ENCODE results near the gene PCDHB10. TPM values are rescaled to one million over a fixed set of nuclear protein-coding genes. Genes with fewer than 3 reads are reported as not detected.
"Not testable (repeated sequence)": the region's sequence is repeated elsewhere in the genome, so short reads cannot be mapped to it uniquely, and the experiment has no call there.

Gene PCDHB10
- total and polyA plus RNA-seq, 10 donors, result 0.09 to 2.7 (median 0.87) TPM

DNA sequence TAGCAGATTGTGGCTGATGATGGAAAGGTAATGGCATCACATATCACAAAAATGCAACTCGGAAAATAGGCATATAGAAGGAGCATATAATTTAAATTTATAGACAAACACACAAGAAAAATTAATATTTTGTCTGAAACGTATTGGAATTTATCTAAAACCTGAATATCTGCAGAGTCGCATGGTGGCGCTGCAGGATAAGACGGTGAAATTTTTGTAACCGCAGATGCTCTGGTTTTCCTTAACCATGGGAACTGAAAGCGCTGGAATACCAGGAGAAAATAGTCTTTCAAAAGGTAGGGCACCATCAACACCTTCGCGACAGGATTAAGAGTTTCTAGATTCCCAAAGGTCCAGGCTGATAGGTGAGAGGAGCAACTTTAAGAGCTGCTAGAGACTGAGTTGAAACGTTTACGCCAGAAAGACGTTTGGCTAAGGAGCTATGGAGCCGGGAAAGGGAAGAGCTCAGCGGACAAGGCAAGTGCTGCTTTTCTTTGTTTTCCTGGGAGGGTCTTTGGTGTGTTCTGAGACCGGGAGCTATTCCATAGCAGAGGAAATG, 42.0 kb downstream of the PCDHB10 start:
- peaks cover 8 to 96% (median 93%) of the 10 kb centered on the region in 8 donors for H3K9me3 ChIP-seq
- TF ChIP-seq POLR2A (IDR thresholded peaks at IDR 0.05) (no peak), POLR2AphosphoS5 (IDR thresholded peaks at IDR 0.05) (no peak)
- TF ChIP-seq, protein P1, sequence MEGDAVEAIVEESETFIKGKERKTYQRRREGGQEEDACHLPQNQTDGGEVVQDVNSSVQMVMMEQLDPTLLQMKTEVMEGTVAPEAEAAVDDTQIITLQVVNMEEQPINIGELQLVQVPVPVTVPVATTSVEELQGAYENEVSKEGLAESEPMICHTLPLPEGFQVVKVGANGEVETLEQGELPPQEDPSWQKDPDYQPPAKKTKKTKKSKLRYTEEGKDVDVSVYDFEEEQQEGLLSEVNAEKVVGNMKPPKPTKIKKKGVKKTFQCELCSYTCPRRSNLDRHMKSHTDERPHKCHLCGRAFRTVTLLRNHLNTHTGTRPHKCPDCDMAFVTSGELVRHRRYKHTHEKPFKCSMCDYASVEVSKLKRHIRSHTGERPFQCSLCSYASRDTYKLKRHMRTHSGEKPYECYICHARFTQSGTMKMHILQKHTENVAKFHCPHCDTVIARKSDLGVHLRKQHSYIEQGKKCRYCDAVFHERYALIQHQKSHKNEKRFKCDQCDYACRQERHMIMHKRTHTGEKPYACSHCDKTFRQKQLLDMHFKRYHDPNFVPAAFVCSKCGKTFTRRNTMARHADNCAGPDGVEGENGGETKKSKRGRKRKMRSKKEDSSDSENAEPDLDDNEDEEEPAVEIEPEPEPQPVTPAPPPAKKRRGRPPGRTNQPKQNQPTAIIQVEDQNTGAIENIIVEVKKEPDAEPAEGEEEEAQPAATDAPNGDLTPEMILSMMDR (IDR thresholded peaks at IDR 0.05 in 8 of 11, conservative IDR thresholded peaks at IDR 0.05 in 3 of 11), result no peak
- no peaks in the 10 kb centered on the region for H3K4me1 ChIP-seq
- no peak overlapping the region for H3K27ac ChIP-seq
- H3K36me3 ChIP-seq, result peaks cover 0 to 4% (median 0%) of the 10 kb centered on the region in 6 donors
- no peak for DNase-seq
- H3K4me3 ChIP-seq, result peak overlapping the region in 2 of 8 donors; percentile 6 to 25
- 8 to 14% (median 10%) methylated on average over 15 of the region's 15 CpGs for WGBS, 5 donors
- peaks cover 0 to 48% (median 6%) of the 10 kb centered on the region in 7 donors for H3K27me3 ChIP-seq (replicated peaks in 1 of 7)
- intact Hi-C loops (cut with DNase I; ENCODE audit: low total_unique reads), result no loop called here

- H3K4me3 ChIP-seq, result peak overlapping the region in 1 of 8 donors; percentile 9
- intact Hi-C loops (cut with DNase I; ENCODE audit: low total_unique reads); H3K4me1 ChIP-seq; H3K27ac ChIP-seq; DNase-seq; H3K36me3 ChIP-seq: not testable (repeated sequence)
- 30 to 49% (median 37%) methylated on average over 15 to 40 of the region's 40 CpGs for WGBS, 5 donors
- H3K27me3 ChIP-seq (replicated peaks in 1 of 7), result peaks cover 0 to 65% (median 6%) of the 10 kb centered on the region in 7 donors
- H3K9me3 ChIP-seq, result peaks cover 9 to 100% (median 99%) of the 10 kb centered on the region in 8 donors
Measured at GRCh38 chr5:141235922-141236321, 43.8 kb downstream of the PCDHB10 start.

DNA sequence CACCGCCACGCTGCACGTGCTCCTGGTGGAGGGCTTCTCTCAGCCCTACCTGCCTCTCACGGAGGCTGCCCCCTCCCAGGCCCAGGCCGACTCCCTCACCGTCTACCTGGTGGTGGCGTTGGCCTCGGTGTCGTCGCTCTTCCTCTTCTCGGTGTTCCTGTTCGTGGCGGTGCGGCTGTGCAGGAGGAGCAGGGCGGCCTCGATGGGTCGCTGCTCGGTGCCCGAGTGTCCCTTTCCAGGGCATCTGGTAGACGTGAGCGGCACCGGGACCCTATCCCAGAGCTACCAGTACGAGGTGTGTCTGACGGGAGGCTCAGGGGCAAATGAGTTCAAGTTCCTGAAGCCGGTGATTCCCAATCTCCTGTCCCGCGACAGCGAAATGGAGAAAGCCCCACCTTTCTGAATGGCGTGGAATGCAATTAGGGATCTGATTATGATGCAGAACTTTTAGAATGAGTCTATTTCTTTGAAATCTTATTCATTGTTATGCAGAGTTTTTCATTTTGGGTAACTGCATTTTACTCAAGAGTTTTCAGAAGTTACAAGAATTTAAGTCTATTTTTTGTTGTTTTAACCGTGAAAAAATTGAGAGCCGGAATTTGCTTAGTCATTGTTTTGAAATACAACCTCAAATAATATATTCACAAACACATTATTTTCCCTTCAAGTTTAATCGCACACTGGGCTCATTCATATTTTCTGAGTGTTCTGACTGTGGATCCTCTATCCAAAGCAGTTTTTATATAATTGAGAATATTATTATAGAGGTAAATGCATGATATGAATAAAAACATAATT, 44.6 kb downstream of the PCDHB10 start:
- Histone ChIP-seq H3K36me3 (peaks cover 0 to 4% (median 0%) of the 10 kb centered on the region in 6 donors), H3K4me3 (peak overlapping the region in 1 of 8 donors; percentile 9), H3K9me3 (peaks cover 8 to 100% (median 99%) of the 10 kb centered on the region in 8 donors), H3K4me1 (no peaks in the 10 kb centered on the region), H3K27me3 (replicated peaks in 1 of 7) (peaks cover 0 to 73% (median 6%) of the 10 kb centered on the region in 7 donors), H3K27ac (no peak overlapping the region)
- WGBS, 5 donors, result 19 to 34% (median 29%) methylated on average over 25 to 32 of the region's 32 CpGs
- TF ChIP-seq POLR2A (IDR thresholded peaks at IDR 0.05) (no peak), POLR2AphosphoS5 (IDR thresholded peaks at IDR 0.05) (no peak)
- TF ChIP-seq, protein P1 (IDR thresholded peaks at IDR 0.05 in 8 of 11, conservative IDR thresholded peaks at IDR 0.05 in 3 of 11), result no peak
- intact Hi-C loops (cut with DNase I; ENCODE audit: low total_unique reads), result no loop called here
- DNase-seq, result no peak

DNA sequence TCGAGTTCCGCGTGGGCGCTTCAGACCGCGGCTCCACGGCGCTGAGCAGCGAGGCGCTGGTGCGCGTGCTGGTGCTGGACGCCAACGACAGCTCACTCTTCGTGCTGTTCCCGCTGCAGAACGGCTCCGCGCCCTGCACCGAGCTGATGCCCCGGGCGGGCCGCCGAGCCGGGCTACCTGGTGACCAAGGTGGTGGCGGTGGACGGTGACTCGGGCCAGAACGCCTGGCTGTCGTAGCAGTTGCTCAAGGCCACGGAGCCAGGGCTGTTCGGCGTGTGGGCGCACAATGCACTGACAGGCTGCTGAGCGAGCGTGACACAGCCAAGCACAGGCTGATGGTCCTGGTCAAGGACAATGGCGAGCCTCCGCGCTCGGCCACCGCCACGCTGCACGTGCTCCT, 49.3 kb downstream of the PCDHB10 start:
- Histone ChIP-seq H3K4me3 (no peak overlapping the region), H3K4me1 (no peaks in the 10 kb centered on the region), H3K9me3 (peaks cover 8 to 100% (median 99%) of the 10 kb centered on the region in 8 donors), H3K36me3 (peaks cover 0 to 2% (median 0%) of the 10 kb centered on the region in 6 donors), H3K27ac (no peak overlapping the region), H3K27me3 (replicated peaks in 1 of 7) (peaks cover 0 to 78% (median 0%) of the 10 kb centered on the region in 7 donors)
- intact Hi-C loops (cut with DNase I; ENCODE audit: low total_unique reads), result no loop called here
- no peak for DNase-seq
- TF ChIP-seq POLR2AphosphoS5 (IDR thresholded peaks at IDR 0.05) (no peak), POLR2A (IDR thresholded peaks at IDR 0.05) (no peak)
- TF ChIP-seq, protein P1 (IDR thresholded peaks at IDR 0.05 in 8 of 11, conservative IDR thresholded peaks at IDR 0.05 in 3 of 11), result no peak
- 23 to 56% (median 32%) methylated on average over 6 to 43 of the region's 43 CpGs for WGBS, 5 donors

Other genes starting within 250 kb of the PCDHB10 start
Only the 30 nearest of the 37 such genes appear.
- not detected for gene PCDHB1, start 141.0 kb upstream of the PCDHB10 start, total RNA-seq
- not detected for gene PCDHB1, start 141.0 kb upstream of the PCDHB10 start, polyA plus RNA-seq
- gene PCDHB2, start 97.7 kb upstream of the PCDHB10 start, total RNA-seq, result 1 to 10 TPM in 6 of 7 donors, under 1 TPM in 1; 0.98 to 2.0 (median 1.5) TPM
- gene PCDHB2, start 97.7 kb upstream of the PCDHB10 start, polyA plus RNA-seq, result under 1 TPM; 0.12 to 0.29 (median 0.13) TPM
- gene PCDHB3, start 91.9 kb upstream of the PCDHB10 start, total RNA-seq, result 1 to 10 TPM in 4 of 7 donors, under 1 TPM in 3; 0.34 to 3.1 (median 1.1) TPM
- under 1 TPM in 2 of 3 donors, not detected in 1; 0.08 to 0.26 TPM for gene PCDHB3, start 91.9 kb upstream of the PCDHB10 start, polyA plus RNA-seq
- gene PCDHB4, start 70.5 kb upstream of the PCDHB10 start, total RNA-seq, result 1 to 10 TPM in 5 of 7 donors, under 1 TPM in 2; 0.77 to 2.6 (median 1.6) TPM
- gene PCDHB4, start 70.5 kb upstream of the PCDHB10 start, polyA plus RNA-seq, result under 1 TPM; 0.09 to 0.32 (median 0.24) TPM
- gene PCDHB5, start 57.1 kb upstream of the PCDHB10 start, total RNA-seq, result 1 to 10 TPM in 6 of 7 donors, under 1 TPM in 1; 0.81 to 3.4 (median 1.6) TPM
- gene PCDHB5, start 57.1 kb upstream of the PCDHB10 start, polyA plus RNA-seq, result under 1 TPM; 0.20 to 0.33 (median 0.32) TPM
- 1 to 10 TPM in 2 of 7 donors, under 1 TPM in 5; 0.20 to 1.1 (median 0.66) TPM for gene PCDHB6, start 42.3 kb upstream of the PCDHB10 start, total RNA-seq
- under 1 TPM; 0.02 to 0.13 (median 0.07) TPM for gene PCDHB6, start 42.3 kb upstream of the PCDHB10 start, polyA plus RNA-seq
- gene PCDHB7, start 19.7 kb upstream of the PCDHB10 start, total RNA-seq, result 1 to 10 TPM in 4 of 7 donors, under 1 TPM in 3; 0.51 to 1.6 (median 1.3) TPM
- gene PCDHB7, start 19.7 kb upstream of the PCDHB10 start, polyA plus RNA-seq, result under 1 TPM in 2 of 3 donors, not detected in 1; 0.08 to 0.16 TPM
- gene PCDHB8, start 14.6 kb upstream of the PCDHB10 start, total RNA-seq, result 1 to 10 TPM in 3 of 7 donors, under 1 TPM in 3, not detected in 1; 0.51 to 1.8 (median 1.0) TPM
- under 1 TPM in 2 of 3 donors, not detected in 1; 0.03 to 0.10 TPM for gene PCDHB8, start 14.6 kb upstream of the PCDHB10 start, polyA plus RNA-seq
- 1 to 10 TPM in 6 of 7 donors, under 1 TPM in 1; 0.54 to 2.1 (median 1.9) TPM for gene PCDHB16, start 10.0 kb upstream of the PCDHB10 start, total RNA-seq
- gene PCDHB16, start 10.0 kb upstream of the PCDHB10 start, polyA plus RNA-seq, result under 1 TPM; 0.04 to 0.19 (median 0.14) TPM
- 1 to 10 TPM in 5 of 7 donors, under 1 TPM in 2; 0.40 to 4.9 (median 1.5) TPM for gene PCDHB9, start 5.2 kb upstream of the PCDHB10 start, total RNA-seq
- gene PCDHB9, start 5.2 kb upstream of the PCDHB10 start, polyA plus RNA-seq, result under 1 TPM; 0.06 to 0.19 (median 0.09) TPM
- gene PCDHB11, start 7.3 kb downstream of the PCDHB10 start, total RNA-seq, result 1 to 10 TPM in 5 of 7 donors, under 1 TPM in 2; 0.68 to 3.4 (median 1.2) TPM
- gene PCDHB11, start 7.3 kb downstream of the PCDHB10 start, polyA plus RNA-seq, result under 1 TPM; 0.07 to 0.19 (median 0.14) TPM
- gene PCDHB12, start 16.4 kb downstream of the PCDHB10 start, total RNA-seq, result 1 to 10 TPM; 1.1 to 2.4 (median 1.8) TPM
- gene PCDHB12, start 16.4 kb downstream of the PCDHB10 start, polyA plus RNA-seq, result under 1 TPM; 0.11 to 0.16 (median 0.11) TPM
- gene PCDHB13, start 21.6 kb downstream of the PCDHB10 start, total RNA-seq, result 1 to 10 TPM; 1.4 to 6.8 (median 4.0) TPM
- gene PCDHB13, start 21.6 kb downstream of the PCDHB10 start, polyA plus RNA-seq, result under 1 TPM; 0.09 to 0.38 (median 0.12) TPM
- 1 to 10 TPM; 1.6 to 5.9 (median 2.8) TPM for gene PCDHB14, start 31.0 kb downstream of the PCDHB10 start, total RNA-seq
- under 1 TPM; 0.27 to 0.93 (median 0.30) TPM for gene PCDHB14, start 31.0 kb downstream of the PCDHB10 start, polyA plus RNA-seq
- 1 to 10 TPM; 1.7 to 5.6 (median 3.8) TPM for gene PCDHB15, start 53.0 kb downstream of the PCDHB10 start, total RNA-seq
- 1 to 10 TPM in 1 of 3 donors, under 1 TPM in 2; 0.42 to 1.1 (median 0.72) TPM for gene PCDHB15, start 53.0 kb downstream of the PCDHB10 start, polyA plus RNA-seq
- gene SLC25A2, start 111.7 kb downstream of the PCDHB10 start, total RNA-seq, result 1 to 10 TPM in 6 of 7 donors, under 1 TPM in 1; 0.57 to 3.0 (median 2.2) TPM
- under 1 TPM; 0.05 to 0.22 (median 0.07) TPM for gene SLC25A2, start 111.7 kb downstream of the PCDHB10 start, polyA plus RNA-seq
- 10 to 100 TPM; 67.6 to 80.6 (median 75.7) TPM for gene TAF7, start 128.4 kb downstream of the PCDHB10 start, total RNA-seq
- 100 to 1,000 TPM in 2 of 3 donors, 10 to 100 TPM in 1; 91.1 to 112 (median 111) TPM for gene TAF7, start 128.4 kb downstream of the PCDHB10 start, polyA plus RNA-seq
- gene PCDHGA1, start 138.2 kb downstream of the PCDHB10 start, total RNA-seq, result under 1 TPM in 6 of 7 donors, not detected in 1; 0.17 to 0.52 (median 0.36) TPM
- under 1 TPM; 0.04 to 0.06 (median 0.06) TPM for gene PCDHGA1, start 138.2 kb downstream of the PCDHB10 start, polyA plus RNA-seq
- gene PCDHGA2, start 146.4 kb downstream of the PCDHB10 start, total RNA-seq, result 1 to 10 TPM in 6 of 7 donors, under 1 TPM in 1; 0.84 to 3.9 (median 1.8) TPM
- under 1 TPM; 0.04 to 0.19 (median 0.06) TPM for gene PCDHGA2, start 146.4 kb downstream of the PCDHB10 start, polyA plus RNA-seq
- 1 to 10 TPM in 5 of 7 donors, under 1 TPM in 2; 0.60 to 4.4 (median 2.1) TPM for gene PCDHGA3, start 151.5 kb downstream of the PCDHB10 start, total RNA-seq
- under 1 TPM in 1 of 3 donors, not detected in 2; 0.22 TPM for gene PCDHGA3, start 151.5 kb downstream of the PCDHB10 start, polyA plus RNA-seq
- gene PCDHGB1, start 157.7 kb downstream of the PCDHB10 start, total RNA-seq, result 1 to 10 TPM in 6 of 7 donors, under 1 TPM in 1; 0.87 to 3.7 (median 1.6) TPM
- gene PCDHGB1, start 157.7 kb downstream of the PCDHB10 start, polyA plus RNA-seq, result under 1 TPM in 2 of 3 donors, not detected in 1; 0.04 to 0.10 TPM
- gene PCDHGA4, start 162.7 kb downstream of the PCDHB10 start, total RNA-seq, result 1 to 10 TPM; 1.4 to 4.5 (median 2.7) TPM
- under 1 TPM; 0.04 to 0.16 (median 0.05) TPM for gene PCDHGA4, start 162.7 kb downstream of the PCDHB10 start, polyA plus RNA-seq
- gene PCDHGB2, start 167.6 kb downstream of the PCDHB10 start, total RNA-seq, result 1 to 10 TPM; 1.7 to 4.5 (median 3.5) TPM
- gene PCDHGB2, start 167.6 kb downstream of the PCDHB10 start, polyA plus RNA-seq, result under 1 TPM in 2 of 3 donors, not detected in 1; 0.09 to 0.22 TPM
- 1 to 10 TPM; 1.4 to 3.1 (median 2.3) TPM for gene PCDHGA5, start 171.8 kb downstream of the PCDHB10 start, total RNA-seq
- under 1 TPM in 2 of 3 donors, not detected in 1; 0.04 to 0.22 TPM for gene PCDHGA5, start 171.8 kb downstream of the PCDHB10 start, polyA plus RNA-seq
- gene PCDHGB3, start 177.9 kb downstream of the PCDHB10 start, total RNA-seq, result 1 to 10 TPM; 1.3 to 5.0 (median 3.9) TPM
- gene PCDHGB3, start 177.9 kb downstream of the PCDHB10 start, polyA plus RNA-seq, result under 1 TPM; 0.06 to 0.38 (median 0.09) TPM
- 1 to 10 TPM; 2.2 to 5.0 (median 4.2) TPM for gene PCDHGA6, start 181.5 kb downstream of the PCDHB10 start, total RNA-seq
- under 1 TPM; 0.35 to 0.58 (median 0.54) TPM for gene PCDHGA6, start 181.5 kb downstream of the PCDHB10 start, polyA plus RNA-seq
- gene PCDHGA7, start 190.4 kb downstream of the PCDHB10 start, total RNA-seq, result 1 to 10 TPM; 1.2 to 5.4 (median 2.0) TPM
- under 1 TPM; 0.18 to 0.29 (median 0.22) TPM for gene PCDHGA7, start 190.4 kb downstream of the PCDHB10 start, polyA plus RNA-seq
- gene PCDHGB4, start 195.3 kb downstream of the PCDHB10 start, total RNA-seq, result 1 to 10 TPM; 1.6 to 3.9 (median 3.0) TPM
- under 1 TPM; 0.02 to 0.29 (median 0.14) TPM for gene PCDHGB4, start 195.3 kb downstream of the PCDHB10 start, polyA plus RNA-seq
- gene PCDHGA8, start 200.3 kb downstream of the PCDHB10 start, total RNA-seq, result 1 to 10 TPM in 6 of 7 donors, under 1 TPM in 1; 0.70 to 3.9 (median 2.1) TPM
- gene PCDHGA8, start 200.3 kb downstream of the PCDHB10 start, polyA plus RNA-seq, result under 1 TPM in 2 of 3 donors, not detected in 1; 0.04 to 0.13 TPM
- 1 to 10 TPM; 3.9 to 8.0 (median 5.6) TPM for gene PCDHGB5, start 205.6 kb downstream of the PCDHB10 start, total RNA-seq
- under 1 TPM; 0.07 to 0.32 (median 0.17) TPM for gene PCDHGB5, start 205.6 kb downstream of the PCDHB10 start, polyA plus RNA-seq